ENCODE measurements around the gene KLF14.

The KLF14 gene

DNA sequence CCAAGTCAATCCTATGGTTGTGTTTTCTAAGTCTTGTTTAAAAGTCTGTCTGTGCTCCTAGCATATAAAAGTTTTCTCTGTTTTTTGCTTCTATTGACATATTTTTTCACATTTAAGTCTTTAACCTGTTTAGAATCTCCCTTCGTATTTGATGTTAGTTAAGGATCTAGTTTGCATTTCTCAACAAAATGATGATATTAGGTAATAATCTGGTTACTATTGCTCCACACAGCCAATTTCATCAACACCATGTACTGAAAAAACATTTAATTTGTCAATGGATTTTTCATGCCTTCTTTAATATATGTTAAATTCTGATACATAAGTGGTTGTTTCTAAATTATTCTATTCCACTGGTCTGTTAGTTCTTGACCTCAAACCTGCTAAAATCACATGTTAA is 30.2 kb downstream of the KLF14 start:
- no peaks in the 10 kb centered on the region for H3K36me3 ChIP-seq (ENCODE audit: insufficient read depth)
- no peak overlapping the region for H3K27ac ChIP-seq
- H3K27me3 ChIP-seq (ENCODE audit: insufficient read depth, low read depth) = no peaks in the 10 kb centered on the region
- no peaks in the 10 kb centered on the region for H3K79me2 ChIP-seq (ENCODE audit: insufficient read depth, low read depth)
- no peak overlapping the region for H2AFZ ChIP-seq (ENCODE audit: low read depth)
- no peaks in the 10 kb centered on the region for H4K20me1 ChIP-seq (ENCODE audit: insufficient read depth)
- no peak overlapping the region for H3K4me3 ChIP-seq (IDR thresholded peaks at IDR 0.05; ENCODE audit: insufficient read depth, low read depth, low read length)
- TF ChIP-seq, protein P1, sequence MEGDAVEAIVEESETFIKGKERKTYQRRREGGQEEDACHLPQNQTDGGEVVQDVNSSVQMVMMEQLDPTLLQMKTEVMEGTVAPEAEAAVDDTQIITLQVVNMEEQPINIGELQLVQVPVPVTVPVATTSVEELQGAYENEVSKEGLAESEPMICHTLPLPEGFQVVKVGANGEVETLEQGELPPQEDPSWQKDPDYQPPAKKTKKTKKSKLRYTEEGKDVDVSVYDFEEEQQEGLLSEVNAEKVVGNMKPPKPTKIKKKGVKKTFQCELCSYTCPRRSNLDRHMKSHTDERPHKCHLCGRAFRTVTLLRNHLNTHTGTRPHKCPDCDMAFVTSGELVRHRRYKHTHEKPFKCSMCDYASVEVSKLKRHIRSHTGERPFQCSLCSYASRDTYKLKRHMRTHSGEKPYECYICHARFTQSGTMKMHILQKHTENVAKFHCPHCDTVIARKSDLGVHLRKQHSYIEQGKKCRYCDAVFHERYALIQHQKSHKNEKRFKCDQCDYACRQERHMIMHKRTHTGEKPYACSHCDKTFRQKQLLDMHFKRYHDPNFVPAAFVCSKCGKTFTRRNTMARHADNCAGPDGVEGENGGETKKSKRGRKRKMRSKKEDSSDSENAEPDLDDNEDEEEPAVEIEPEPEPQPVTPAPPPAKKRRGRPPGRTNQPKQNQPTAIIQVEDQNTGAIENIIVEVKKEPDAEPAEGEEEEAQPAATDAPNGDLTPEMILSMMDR (conservative IDR thresholded peaks at IDR 0.05; ENCODE audit: low read depth, low read length) = no peak
- H3K4me2 ChIP-seq = no peak overlapping the region
- no peak overlapping the region for H3K9ac ChIP-seq
- H3K4me1 ChIP-seq (ENCODE audit: low read depth, poor library complexity, severe bottlenecking) = no peaks in the 10 kb centered on the region

DNA sequence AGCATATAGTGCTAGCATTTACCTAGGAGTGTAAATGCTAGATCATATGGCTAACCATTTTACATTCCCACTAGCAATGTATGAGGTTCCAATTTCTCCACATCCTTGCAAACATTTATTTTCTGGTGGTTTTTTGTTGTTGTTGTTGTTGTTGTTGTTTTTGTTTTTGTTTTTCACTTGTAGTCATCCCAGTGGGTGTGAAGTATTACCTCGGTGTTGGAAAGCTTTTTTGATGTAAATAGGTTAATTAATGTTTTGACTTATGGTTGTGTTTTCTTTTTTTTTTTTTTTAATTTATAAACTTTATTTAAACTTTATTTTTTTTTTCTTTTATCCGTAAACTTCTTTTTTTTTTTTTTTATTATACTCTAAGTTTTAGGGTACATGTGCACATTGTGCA is 32.4 kb downstream of the KLF14 start:
- TF ChIP-seq, protein P1 (conservative IDR thresholded peaks at IDR 0.05; ENCODE audit: low read depth, low read length) = no peak
- Histone ChIP-seq H3K4me2 (no peak overlapping the region), H3K9ac (no peak overlapping the region), H3K4me1 (ENCODE audit: low read depth, poor library complexity, severe bottlenecking) (no peaks in the 10 kb centered on the region), H3K36me3 (ENCODE audit: insufficient read depth) (no peaks in the 10 kb centered on the region), H3K27ac (no peak overlapping the region), H3K4me3 (IDR thresholded peaks at IDR 0.05; ENCODE audit: insufficient read depth, low read depth, low read length) (no peak overlapping the region), H2AFZ (ENCODE audit: low read depth) (no peak overlapping the region), H3K79me2 (ENCODE audit: insufficient read depth, low read depth) (no peaks in the 10 kb centered on the region), H3K27me3 (ENCODE audit: insufficient read depth, low read depth) (no peaks in the 10 kb centered on the region), H4K20me1 (ENCODE audit: insufficient read depth) (no peaks in the 10 kb centered on the region)

DNA sequence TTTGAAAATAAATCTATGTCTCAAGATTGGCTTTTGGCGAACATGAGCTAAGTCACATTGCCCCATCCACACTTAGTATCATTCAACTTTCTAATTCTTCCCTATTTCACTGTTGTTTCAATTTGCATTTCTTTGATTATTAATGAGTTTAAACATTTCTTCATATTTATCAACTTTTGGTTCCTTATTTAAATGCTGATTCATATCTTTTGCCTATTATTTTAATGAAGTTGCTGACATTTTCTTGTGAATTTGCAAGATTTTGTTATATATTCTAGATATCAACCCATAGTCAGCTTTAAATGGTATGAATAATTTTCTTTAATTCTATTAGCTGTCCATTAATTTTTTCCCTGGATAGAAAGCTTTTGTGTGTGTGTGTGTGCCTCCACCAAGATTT is 33.2 kb downstream of the KLF14 start:
- no peaks in the 10 kb centered on the region for H4K20me1 ChIP-seq (ENCODE audit: insufficient read depth)
- H3K27ac ChIP-seq = no peak overlapping the region
- TF ChIP-seq, protein P1 (conservative IDR thresholded peaks at IDR 0.05; ENCODE audit: low read depth, low read length) = no peak
- H3K4me2 ChIP-seq = no peak overlapping the region
- H3K27me3 ChIP-seq (ENCODE audit: insufficient read depth, low read depth) = no peaks in the 10 kb centered on the region
- H3K79me2 ChIP-seq (ENCODE audit: insufficient read depth, low read depth) = no peaks in the 10 kb centered on the region
- no peak overlapping the region for H3K9ac ChIP-seq
- no peaks in the 10 kb centered on the region for H3K36me3 ChIP-seq (ENCODE audit: insufficient read depth)
- no peak overlapping the region for H3K4me3 ChIP-seq (IDR thresholded peaks at IDR 0.05; ENCODE audit: insufficient read depth, low read depth, low read length)
- H3K4me1 ChIP-seq (ENCODE audit: low read depth, poor library complexity, severe bottlenecking) = no peaks in the 10 kb centered on the region
- H2AFZ ChIP-seq (ENCODE audit: low read depth) = no peak overlapping the region

DNA sequence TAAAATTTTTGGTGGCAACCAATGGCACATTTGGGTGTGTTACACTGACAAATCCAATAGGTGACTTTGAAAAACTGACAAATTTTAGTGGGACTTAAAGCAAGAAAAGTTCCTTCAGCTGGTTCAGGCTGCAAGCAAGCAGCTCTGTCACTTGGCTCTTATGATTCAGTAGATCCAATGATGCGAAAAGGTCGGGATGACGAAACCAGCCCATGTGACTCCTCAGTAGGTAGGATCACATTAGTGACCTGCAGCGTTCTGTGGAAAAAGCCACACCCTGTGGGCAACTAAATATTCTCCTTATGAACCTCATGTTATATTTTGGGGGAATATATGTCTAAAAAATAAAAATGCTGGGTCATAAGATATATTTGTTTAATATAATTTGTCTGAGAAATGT is 34.3 kb downstream of the KLF14 start:
- Histone ChIP-seq H3K79me2 (ENCODE audit: insufficient read depth, low read depth) (no peaks in the 10 kb centered on the region), H3K4me1 (ENCODE audit: low read depth, poor library complexity, severe bottlenecking) (no peaks in the 10 kb centered on the region), H3K27me3 (ENCODE audit: insufficient read depth, low read depth) (no peaks in the 10 kb centered on the region), H3K4me3 (IDR thresholded peaks at IDR 0.05; ENCODE audit: insufficient read depth, low read depth, low read length) (no peak overlapping the region), H3K4me2 (no peak overlapping the region), H3K27ac (no peak overlapping the region), H4K20me1 (ENCODE audit: insufficient read depth) (no peaks in the 10 kb centered on the region), H3K36me3 (ENCODE audit: insufficient read depth) (no peaks in the 10 kb centered on the region), H2AFZ (ENCODE audit: low read depth) (no peak overlapping the region), H3K9ac (no peak overlapping the region)
- TF ChIP-seq, protein P1 (conservative IDR thresholded peaks at IDR 0.05; ENCODE audit: low read depth, low read length) = no peak

DNA sequence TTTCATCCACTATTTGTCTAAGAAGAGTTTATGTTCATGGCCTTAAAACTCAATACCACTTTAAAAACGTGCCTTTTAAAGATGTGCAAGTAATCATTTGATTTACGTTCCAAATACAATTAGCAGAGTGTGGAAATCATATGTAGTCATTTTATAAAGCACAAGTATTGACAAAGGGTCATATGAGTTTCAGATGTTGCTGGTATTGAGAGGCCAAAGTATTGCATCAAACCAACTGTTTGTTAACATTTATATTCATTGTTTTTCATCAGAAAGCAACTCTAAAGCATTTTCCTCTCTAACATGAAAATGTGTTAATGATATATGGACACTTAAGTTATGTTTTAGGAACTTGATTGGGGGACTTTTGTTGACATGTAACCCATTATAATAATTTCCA is 36.2 kb downstream of the KLF14 start:
- H3K4me3 ChIP-seq (IDR thresholded peaks at IDR 0.05; ENCODE audit: insufficient read depth, low read depth, low read length) = no peak overlapping the region
- no peaks in the 10 kb centered on the region for H3K79me2 ChIP-seq (ENCODE audit: insufficient read depth, low read depth)
- TF ChIP-seq, protein P1 (conservative IDR thresholded peaks at IDR 0.05; ENCODE audit: low read depth, low read length) = no peak
- H3K27ac ChIP-seq = no peak overlapping the region
- no peak overlapping the region for H3K9ac ChIP-seq
- no peaks in the 10 kb centered on the region for H3K36me3 ChIP-seq (ENCODE audit: insufficient read depth)
- no peak overlapping the region for H3K4me2 ChIP-seq
- no peaks in the 10 kb centered on the region for H3K27me3 ChIP-seq (ENCODE audit: insufficient read depth, low read depth)
- H4K20me1 ChIP-seq (ENCODE audit: insufficient read depth) = no peaks in the 10 kb centered on the region
- no peaks in the 10 kb centered on the region for H3K4me1 ChIP-seq (ENCODE audit: low read depth, poor library complexity, severe bottlenecking)
- no peak overlapping the region for H2AFZ ChIP-seq (ENCODE audit: low read depth)

Measured in KMS-11 (cell line).